Liver (tissue), 9 donors: Measurements from ENCODE around the gene SMAD7. TPM values are rescaled to one million over a fixed set of nuclear protein-coding genes. Genes with fewer than 3 reads are reported as not detected.

ENCODE experiments used
- DNase-seq: peaks from one replicate; pipeline ENCODE4 v3.0.0-alpha.2; 2017; ENCODE audit warnings: low spot score
- H3K27ac ChIP-seq, 2 donors: one replicate each; pipeline ENCODE4 v1.7.0; 2013; ENCODE audit warnings: inconsistent platforms in 2 of 2, low read length in 2 of 2, control low read depth in 1 of 2, low read depth in 1 of 2, mild to moderate bottlenecking in 1 of 2
- H3K27me3 ChIP-seq, 4 donors: one replicate each; pipeline versions ENCODE4 v1.6.1 to v1.7.0; 2013; ENCODE audit warnings: low read length in 3 of 4, inconsistent platforms in 1 of 4, mild to moderate bottlenecking in 1 of 4, moderate library complexity in 1 of 4; ENCODE audit not compliant: control insufficient read depth in 4 of 4, insufficient read depth in 4 of 4
- H3K36me3 ChIP-seq, 4 donors: one replicate each; pipeline versions ENCODE4 v1.6.1 to v1.7.0; 2013; ENCODE audit warnings: low read length in 3 of 4, mild to moderate bottlenecking in 3 of 4, low read depth in 1 of 4, moderate library complexity in 1 of 4; ENCODE audit not compliant: control insufficient read depth in 4 of 4, insufficient read depth in 3 of 4
- H3K4me1 ChIP-seq, 4 donors: one replicate each; pipeline versions ENCODE4 v1.6.1 to v1.7.0; 2013; ENCODE audit warnings: low read length in 3 of 4, mild to moderate bottlenecking in 3 of 4, moderate library complexity in 1 of 4; ENCODE audit not compliant: control insufficient read depth in 4 of 4, insufficient read depth in 4 of 4
- H3K4me3 ChIP-seq, 3 donors: one replicate each; pipeline versions ENCODE4 v1.6.1 to v1.7.0; 2013; ENCODE audit warnings: low read length in 3 of 3, control low read depth in 1 of 3, low read depth in 1 of 3, mild to moderate bottlenecking in 1 of 3
- H3K9ac ChIP-seq, 2 donors: one replicate each; pipeline ENCODE4 v1.7.0; 2013; ENCODE audit warnings: low read length in 2 of 2, mild to moderate bottlenecking in 2 of 2, moderate library complexity in 2 of 2, control low read depth in 1 of 2, low read depth in 1 of 2
- H3K9me3 ChIP-seq, 4 donors: one replicate each; pipeline versions ENCODE4 v1.6.1 to v1.7.0; 2013; ENCODE audit warnings: low read length in 3 of 4; ENCODE audit not compliant: control insufficient read depth in 4 of 4
- ATF3 ChIP-seq: IDR thresholded peaks from 2 replicates; pipeline ENCODE4 v1.6.1; 2016; ENCODE audit warnings: antibody characterized with exemption
- CTCF ChIP-seq: fragments of 150-350 bp; IDR thresholded peaks from 2 replicates; pipeline ENCODE4 v1.5.1; 2017; ENCODE audit warnings: improper control_type of control experiment, low read depth, low read length; ENCODE audit not compliant: missing input control
- EGR1 ChIP-seq, 2 donors: IDR thresholded peaks; 2 replicates each; pipeline ENCODE4 v1.6.1; 2016 to 2018; ENCODE audit warnings: antibody characterized with exemption in 2 of 2, low read depth in 2 of 2
- FOXA1 ChIP-seq: IDR thresholded peaks from 2 replicates; pipeline ENCODE4 v1.6.1; 2016; ENCODE audit warnings: antibody characterized with exemption
- FOXA2 ChIP-seq: IDR thresholded peaks from 2 replicates; pipeline ENCODE4 v1.6.1; 2016; ENCODE audit warnings: antibody characterized with exemption
- GABPA ChIP-seq, 2 donors: IDR thresholded peaks in 1 of 2; conservative IDR thresholded peaks in 1 of 2; 2 replicates each; pipeline ENCODE4 v1.6.1; 2016; ENCODE audit warnings: antibody characterized with exemption in 2 of 2, mild to moderate bottlenecking in 1 of 2, moderate library complexity in 1 of 2
- HNF4A ChIP-seq, 2 donors: conservative IDR thresholded peaks; 2 replicates each; pipeline ENCODE4 v1.6.1; 2016; ENCODE audit warnings: antibody characterized with exemption in 2 of 2, mild to moderate bottlenecking in 2 of 2
- HNF4G ChIP-seq: IDR thresholded peaks from 2 replicates; pipeline ENCODE4 v1.6.1; 2016; ENCODE audit warnings: antibody characterized with exemption
- JUND ChIP-seq, 2 donors: IDR thresholded peaks; 2 replicates each; pipeline ENCODE4 v1.6.1; 2016; ENCODE audit warnings: antibody characterized with exemption in 2 of 2
- MAX ChIP-seq: IDR thresholded peaks from 2 replicates; pipeline ENCODE4 v1.6.1; 2016; ENCODE audit warnings: antibody characterized with exemption
- NR2F2 ChIP-seq: IDR thresholded peaks from 2 replicates; pipeline ENCODE4 v1.6.1; 2016; ENCODE audit warnings: antibody characterized with exemption
- RAD21 ChIP-seq, 2 donors: IDR thresholded peaks; 2 replicates each; pipeline ENCODE4 v1.6.1; 2016; ENCODE audit warnings: antibody characterized with exemption in 2 of 2, mild to moderate bottlenecking in 2 of 2
- REST ChIP-seq: IDR thresholded peaks from 2 replicates; pipeline ENCODE4 v1.6.1; 2016; ENCODE audit warnings: antibody characterized with exemption, mild to moderate bottlenecking
- RXRA ChIP-seq, 2 donors: IDR thresholded peaks; 2 replicates each; pipeline ENCODE4 v1.6.1; 2017 to 2018; ENCODE audit warnings: antibody characterized with exemption in 2 of 2, mild to moderate bottlenecking in 1 of 2
- SP1 ChIP-seq: IDR thresholded peaks from 2 replicates; pipeline ENCODE4 v1.6.1; 2018; ENCODE audit warnings: antibody characterized with exemption, mild to moderate bottlenecking
- TAF1 ChIP-seq: conservative IDR thresholded peaks from 2 replicates; pipeline ENCODE4 v1.6.1; 2016; ENCODE audit warnings: antibody characterized with exemption, mild to moderate bottlenecking
- YY1 ChIP-seq: IDR thresholded peaks from 2 replicates; pipeline ENCODE4 v1.6.1; 2016; ENCODE audit warnings: antibody characterized with exemption, mild to moderate bottlenecking
- ZBTB33 ChIP-seq: IDR thresholded peaks from 2 replicates; pipeline ENCODE4 v1.6.1; 2016; ENCODE audit warnings: antibody characterized with exemption
- WGBS: extraction: QIAGEN DNeasy Blood & Tissue Kit; methylation state at CpG from one replicate; pipeline ENCODE4 v1.1.7; 2013; 5-methylcytosine and 5-hydroxymethylcytosine counted together
- polyA plus RNA-seq, 2 donors: library from polyadenylated mRNA; stranded (reverse) in 1 of 2; unstranded in 1 of 2; fragments of 200-250 nt in 1 of 2; fragments of >200 nt in 1 of 2; fragmentation: Nextera tagmentation in 1 of 2; extraction: Ambion mirVana in 1 of 2; gene quantifications; one replicate each; pipeline versions ENCODE4 v1.2.1 to v1.2.3, GENCODE V29; 2013 to 2015
- total RNA-seq, 2 donors: library from RNA; depleted of rRNA; stranded (reverse); fragments of >200 nt; gene quantifications; one replicate each; pipeline ENCODE4 v1.2.3, GENCODE V29; 2014
- donor health status: healthy.
- donor health status: healthy.
- donor health status: healthy.
- donor health status: healthy.
- donor health status: healthy.

The SMAD7 gene
- total and polyA plus RNA-seq, 4 donors = 3.2 to 11.8 (median 10.1) TPM

GRCh38 chr18:48967545-48967944, 16.8 kb upstream of the SMAD7 start:
- WGBS = 79% methylated on average over 2 of the region's 2 CpGs
- Histone ChIP-seq H3K36me3 (no peaks in the 10 kb centered on the region), H3K9me3 (no peaks in the 10 kb centered on the region), H3K27me3 (no peaks in the 10 kb centered on the region), H3K9ac (no peak overlapping the region), H3K4me1 (no peaks in the 10 kb centered on the region), H3K4me3 (no peak overlapping the region), H3K27ac (no peak overlapping the region)
- DNase-seq = no peak
- no peak for TF ChIP-seq ZBTB33
- no peak for TF ChIP-seq CTCF
- TF ChIP-seq NR2F2 = no peak
- no peak for TF ChIP-seq HNF4A (conservative IDR thresholded peaks at IDR 0.05)
- no peak for TF ChIP-seq HNF4G
- no peak for TF ChIP-seq MAX
- no peak for TF ChIP-seq YY1
- no peak for TF ChIP-seq GABPA (IDR thresholded peaks at IDR 0.05 in 1 of 2, conservative IDR thresholded peaks at IDR 0.05 in 1 of 2)
- TF ChIP-seq RXRA (IDR thresholded peaks at IDR 0.05) = no peak
- TF ChIP-seq FOXA2 = no peak
- TF ChIP-seq JUND (IDR thresholded peaks at IDR 0.05) = no peak
- no peak for TF ChIP-seq SP1
- no peak for TF ChIP-seq ATF3
- TF ChIP-seq RAD21 (IDR thresholded peaks at IDR 0.05) = no peak

GRCh38 chr18:48966523-48966922, 15.8 kb upstream of the SMAD7 start:
- no peak for DNase-seq
- H3K4me3 ChIP-seq = no peak overlapping the region
- no peaks in the 10 kb centered on the region for H3K4me1 ChIP-seq
- no peak overlapping the region for H3K27ac ChIP-seq
- no peaks in the 10 kb centered on the region for H3K36me3 ChIP-seq
- H3K9me3 ChIP-seq = no peaks in the 10 kb centered on the region
- no peak for TF ChIP-seq CTCF
- TF ChIP-seq MAX = no peak
- TF ChIP-seq REST = no peak
- TF ChIP-seq ATF3 = no peak
- TF ChIP-seq RAD21 (IDR thresholded peaks at IDR 0.05) = no peak
- no peak for TF ChIP-seq FOXA2
- no peak for TF ChIP-seq EGR1 (IDR thresholded peaks at IDR 0.05; ENCODE audit: low read depth in 2 of 2)
- no peak for TF ChIP-seq FOXA1
- TF ChIP-seq ZBTB33 = no peak
- TF ChIP-seq HNF4A (conservative IDR thresholded peaks at IDR 0.05) = no peak
- TF ChIP-seq GABPA (IDR thresholded peaks at IDR 0.05 in 1 of 2, conservative IDR thresholded peaks at IDR 0.05 in 1 of 2) = no peak
- no peak for TF ChIP-seq TAF1
- no peak for TF ChIP-seq JUND (IDR thresholded peaks at IDR 0.05)
- H3K9ac ChIP-seq = no peak overlapping the region
- WGBS = 93% methylated on average over 1 of the region's 1 CpG
- no peaks in the 10 kb centered on the region for H3K27me3 ChIP-seq
